Measurements from ENCODE around the gene TEX10.
"Not testable (repeated sequence)": the region's sequence is repeated elsewhere in the genome, so short reads cannot be mapped to it uniquely, and the experiment has no call there.

The TEX10 gene

GRCh38 chr9:100352727-100353505, at the start of gene TEX10:
Gene TEX10 (minus strand): TSS chr9:100352942. CDS start chr9:100349363, 3,579 bp downstream.
- peak; percentile 98 for DNase-seq (ENCODE audit: low spot score)

GRCh38 chr9:100401042-100401441, 48.3 kb upstream of the TEX10 start:
- no peak for DNase-seq (ENCODE audit: low spot score)

- no peak for DNase-seq (ENCODE audit: low spot score)
Observed at GRCh38 chr9:100397529-100398266, 45.0 kb upstream of the TEX10 start.

GRCh38 chr9:100396769-100397168, 44.0 kb upstream of the TEX10 start:
- no peak for DNase-seq (ENCODE audit: low spot score)

- DNase-seq (ENCODE audit: low spot score): no peak
Observed at GRCh38 chr9:100394816-100395215, 42.1 kb upstream of the TEX10 start.

- no peak for DNase-seq (ENCODE audit: low spot score)
Observed at GRCh38 chr9:100394032-100394695, 41.4 kb upstream of the TEX10 start.

- not testable (repeated sequence) for DNase-seq (ENCODE audit: low spot score)
Observed at GRCh38 chr9:100392989-100393388, 40.2 kb upstream of the TEX10 start.

- peak; percentile 22 for DNase-seq (ENCODE audit: low spot score)
Observed at GRCh38 chr9:100379862-100380261, 27.1 kb upstream of the TEX10 start.

- DNase-seq (ENCODE audit: low spot score): no peak
Observed at GRCh38 chr9:100377015-100377414, 24.3 kb upstream of the TEX10 start.

GRCh38 chr9:100375658-100376057, 22.9 kb upstream of the TEX10 start:
- no peak for DNase-seq (ENCODE audit: low spot score)

- no peak for DNase-seq (ENCODE audit: low spot score)
Observed at GRCh38 chr9:100372648-100373047, 19.9 kb upstream of the TEX10 start.

- no peak for DNase-seq (ENCODE audit: low spot score)
Observed at GRCh38 chr9:100370064-100370723, 17.5 kb upstream of the TEX10 start.

GRCh38 chr9:100368672-100369071, 15.9 kb upstream of the TEX10 start:
- no peak for DNase-seq (ENCODE audit: low spot score)

- DNase-seq (ENCODE audit: low spot score): no peak
Observed at GRCh38 chr9:100366121-100366520, 13.4 kb upstream of the TEX10 start.

- no peak for DNase-seq (ENCODE audit: low spot score)
Observed at GRCh38 chr9:100364013-100364412, 11.3 kb upstream of the TEX10 start.

- DNase-seq (ENCODE audit: low spot score): no peak
Observed at GRCh38 chr9:100359057-100359456, 6.3 kb upstream of the TEX10 start.

GRCh38 chr9:100357501-100357900, 4.8 kb upstream of the TEX10 start:
- no peak for DNase-seq (ENCODE audit: low spot score)

- no peak for DNase-seq (ENCODE audit: low spot score)
Observed at GRCh38 chr9:100355561-100355960, 2.8 kb upstream of the TEX10 start.

GRCh38 chr9:100354121-100354800, 1.5 kb upstream of the TEX10 start:
- DNase-seq (ENCODE audit: low spot score): no peak

GRCh38 chr9:100352201-100352726, 478 bp downstream of the TEX10 start:
- DNase-seq (ENCODE audit: low spot score): peak; percentile 61

GRCh38 chr9:100351508-100351907, 1.2 kb downstream of the TEX10 start:
- DNase-seq (ENCODE audit: low spot score): no peak

Measured in AG20443 (cell line).